Smooth muscle cell (in vitro differentiated cells): ENCODE results near the gene RNU6-9. TPM values are rescaled to one million over a fixed set of nuclear protein-coding genes. Genes with fewer than 3 reads are reported as not detected.

Experiments used
- DNase-seq: peaks from one replicate; lab custom pipeline; 2025; ENCODE audit not compliant: unreplicated experiment; lab: John Stamatoyannopoulos, UW
- H2AFZ ChIP-seq: fragments of 200-600 bp; sonication (generic); 2 replicates; pipeline ENCODE4 v1.6.0; 2016; ENCODE audit warnings: antibody characterized with exemption, low read depth, mild to moderate bottlenecking
- H3F3A ChIP-seq: fragments of 200-600 bp; sonication (generic); 2 replicates; pipeline ENCODE4 v1.6.0; 2017; ENCODE audit warnings: antibody characterized with exemption, low read depth
- H3K27ac ChIP-seq: fragments of 200-600 bp; sonication (generic); 2 replicates; pipeline ENCODE4 v1.5.1; 2016; ENCODE audit warnings: low read depth, mild to moderate bottlenecking
- H3K27me3 ChIP-seq: fragments of 200-600 bp; sonication (generic); 2 replicates; pipeline ENCODE4 v1.6.1; 2016; ENCODE audit warnings: low read depth, mild to moderate bottlenecking
- H3K36me3 ChIP-seq: fragments of 200-600 bp; sonication (generic); 2 replicates; pipeline ENCODE4 v1.5.1; 2016; ENCODE audit warnings: low read depth
- H3K4me1 ChIP-seq: fragments of 200-600 bp; sonication (generic); 2 replicates; pipeline ENCODE4 v1.5.1; 2016; ENCODE audit warnings: low read depth
- H3K4me2 ChIP-seq: fragments of 200-600 bp; sonication (generic); 2 replicates; pipeline ENCODE4 v1.6.0; 2016; ENCODE audit warnings: mild to moderate bottlenecking
- H3K4me3 ChIP-seq: fragments of 200-600 bp; sonication (generic); 2 replicates; pipeline ENCODE4 v1.5.1; 2016; ENCODE audit warnings: mild to moderate bottlenecking
- H3K79me2 ChIP-seq: fragments of 200-600 bp; sonication (generic); 2 replicates; pipeline ENCODE4 v1.6.0; 2016; ENCODE audit warnings: low read depth, mild to moderate bottlenecking
- H3K9ac ChIP-seq: fragments of 200-600 bp; sonication (generic); 2 replicates; pipeline ENCODE4 v1.6.0; 2016; ENCODE audit warnings: low read depth
- H3K9me3 ChIP-seq: fragments of 200-600 bp; sonication (generic); replicated peaks from 2 replicates; pipeline ENCODE4 v1.5.1; 2016; ENCODE audit warnings: low read depth
- H4K20me1 ChIP-seq: fragments of 200-600 bp; sonication (generic); 2 replicates; pipeline ENCODE4 v1.6.0; 2016; ENCODE audit warnings: low read depth
- WGBS: methylation state at CpG from one replicate; pipeline ENCODE4 v1.1.7; 2016; ENCODE audit warnings: low lambda C conversion rate; 5-methylcytosine and 5-hydroxymethylcytosine counted together
- polyA plus RNA-seq: library from polyadenylated mRNA; unstranded; fragments of >200 nt; fragmentation: Nextera tagmentation; extraction: Ambion mirVana; gene quantifications from 2 replicates; pipeline ENCODE4 v1.2.1, GENCODE V29; 2016
- total RNA-seq: library from RNA; depleted of rRNA; stranded (reverse); fragments of >200 nt; gene quantifications from 2 replicates; pipeline ENCODE4 v1.2.3, GENCODE V29; 2014
- TF ChIP-seq, protein P1 (sequence below): fragments of 200-600 bp; sonication (generic); IDR thresholded peaks from 2 replicates; pipeline ENCODE4 v1.5.1; 2017; ENCODE audit warnings: borderline replicate concordance, mild to moderate bottlenecking, antibody characterized with exemption; ENCODE audit not compliant: insufficient read depth, poor library complexity, severe bottlenecking

RNU6-9 gene
- total and polyA plus RNA-seq, 2 experiments from 2014 or later: not detected

DNA sequence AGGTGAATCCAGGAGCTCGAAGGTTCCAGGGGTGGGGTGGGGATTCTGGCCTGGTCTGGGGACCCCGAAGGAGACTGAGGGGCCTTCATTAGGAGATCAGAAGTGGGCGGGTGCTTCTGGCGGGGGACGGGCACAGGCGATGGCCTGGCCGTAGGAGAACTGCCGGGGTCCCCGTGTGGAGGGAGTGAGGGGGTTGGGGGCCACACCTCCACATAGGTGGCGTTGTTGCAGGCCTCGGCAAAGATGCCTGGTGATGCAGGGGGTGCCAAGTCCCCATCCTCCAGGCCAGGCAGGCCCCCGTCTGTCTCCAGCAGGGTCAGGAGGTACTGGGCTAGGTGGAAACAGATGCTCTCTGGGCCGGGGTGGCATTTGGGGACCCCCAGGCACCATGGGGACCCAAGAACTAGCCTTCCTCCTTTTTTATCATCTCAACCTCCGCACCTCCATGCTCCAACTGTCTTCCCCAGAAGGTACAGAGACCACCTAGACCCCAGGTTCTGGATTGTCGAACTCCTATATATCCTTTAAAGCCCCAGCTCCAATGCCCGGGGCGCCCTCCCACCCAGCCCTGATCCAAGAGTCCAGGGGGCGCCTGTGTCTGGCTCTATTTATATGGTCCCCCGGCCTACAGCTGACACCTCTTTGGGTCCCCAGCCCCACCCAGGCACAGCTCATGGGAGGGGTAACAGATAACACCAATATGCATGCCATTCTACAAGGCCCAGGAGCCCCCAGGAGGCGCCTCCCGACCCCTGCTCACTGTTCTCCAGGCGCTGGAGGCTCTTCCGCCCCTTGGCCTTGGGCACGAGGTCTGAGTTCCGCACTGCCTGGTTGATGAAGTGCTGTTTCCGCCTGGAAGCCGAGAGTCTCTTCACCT, 8.2 kb downstream of the RNU6-9 start:
- DNase-seq: no peak
- WGBS: 93% methylated on average over 15 of the region's 27 CpGs
- Histone ChIP-seq H4K20me1 (peaks cover 77% of the 10 kb centered on the region), H3K9me3 (no peaks in the 10 kb centered on the region), H3K4me2 (no peak overlapping the region), H3K27ac (no peak overlapping the region), H3K4me1 (peaks cover 4% of the 10 kb centered on the region), H2AFZ (no peak overlapping the region), H3F3A (no peaks in the 10 kb centered on the region), H3K79me2 (peaks cover 35% of the 10 kb centered on the region), H3K9ac (no peak overlapping the region), H3K4me3 (no peak overlapping the region), H3K27me3 (no peaks in the 10 kb centered on the region), H3K36me3 (no peaks in the 10 kb centered on the region)
- TF ChIP-seq, protein P1, sequence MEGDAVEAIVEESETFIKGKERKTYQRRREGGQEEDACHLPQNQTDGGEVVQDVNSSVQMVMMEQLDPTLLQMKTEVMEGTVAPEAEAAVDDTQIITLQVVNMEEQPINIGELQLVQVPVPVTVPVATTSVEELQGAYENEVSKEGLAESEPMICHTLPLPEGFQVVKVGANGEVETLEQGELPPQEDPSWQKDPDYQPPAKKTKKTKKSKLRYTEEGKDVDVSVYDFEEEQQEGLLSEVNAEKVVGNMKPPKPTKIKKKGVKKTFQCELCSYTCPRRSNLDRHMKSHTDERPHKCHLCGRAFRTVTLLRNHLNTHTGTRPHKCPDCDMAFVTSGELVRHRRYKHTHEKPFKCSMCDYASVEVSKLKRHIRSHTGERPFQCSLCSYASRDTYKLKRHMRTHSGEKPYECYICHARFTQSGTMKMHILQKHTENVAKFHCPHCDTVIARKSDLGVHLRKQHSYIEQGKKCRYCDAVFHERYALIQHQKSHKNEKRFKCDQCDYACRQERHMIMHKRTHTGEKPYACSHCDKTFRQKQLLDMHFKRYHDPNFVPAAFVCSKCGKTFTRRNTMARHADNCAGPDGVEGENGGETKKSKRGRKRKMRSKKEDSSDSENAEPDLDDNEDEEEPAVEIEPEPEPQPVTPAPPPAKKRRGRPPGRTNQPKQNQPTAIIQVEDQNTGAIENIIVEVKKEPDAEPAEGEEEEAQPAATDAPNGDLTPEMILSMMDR: no peak

DNA sequence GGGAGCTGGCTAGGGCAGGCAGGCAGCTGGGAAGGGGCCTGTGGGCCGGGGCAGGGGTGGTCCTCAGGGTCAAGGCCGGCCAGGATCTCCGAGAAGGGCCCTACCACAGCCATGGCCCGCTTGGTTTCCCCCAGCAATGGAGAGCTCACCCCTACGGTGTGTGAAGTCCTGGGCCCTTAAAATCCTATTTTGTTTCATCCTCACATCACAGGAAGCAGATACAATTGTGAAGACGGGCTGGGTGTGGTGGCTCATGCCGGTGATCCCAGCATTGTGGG, 8.7 kb downstream of the RNU6-9 start:
- WGBS: 85% methylated on average over 7 of the region's 7 CpGs

DNA sequence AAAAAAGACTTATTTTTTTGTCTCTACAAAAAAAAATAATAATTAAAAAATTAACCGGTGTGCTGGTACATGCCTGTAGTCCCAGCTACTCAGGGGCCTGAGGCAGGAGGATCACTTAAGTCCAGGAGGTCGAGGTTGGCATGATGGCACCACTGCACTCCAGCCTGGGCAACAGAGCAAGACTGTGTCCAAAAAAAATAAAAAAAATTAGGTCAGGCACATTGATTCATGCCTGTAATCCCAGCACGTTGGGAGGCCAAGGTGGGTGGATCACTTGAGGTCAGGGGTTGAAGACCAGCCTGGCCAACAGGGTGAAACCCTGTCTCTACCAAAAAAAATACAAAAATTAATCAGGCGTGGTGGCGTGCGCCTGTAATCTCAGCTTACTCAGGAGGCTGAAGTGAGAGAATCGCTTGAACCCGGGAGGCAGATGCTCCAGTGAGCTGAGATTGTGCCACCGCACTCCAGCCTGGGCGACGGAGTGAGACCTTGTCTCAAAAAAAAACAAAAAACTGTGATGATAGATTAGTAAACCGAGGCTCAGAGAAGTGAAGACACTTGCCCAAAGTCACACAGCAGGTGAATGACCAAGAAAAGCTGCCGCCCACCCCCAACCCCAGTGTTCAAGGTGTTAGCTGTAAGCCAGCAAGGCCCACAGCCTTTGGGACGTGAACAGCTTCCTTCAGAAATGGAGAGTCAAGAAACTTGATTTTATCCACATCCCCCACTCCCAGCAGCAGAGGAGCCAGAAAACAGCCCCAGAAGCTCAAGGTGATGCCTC, 9.4 kb downstream of the RNU6-9 start:
- no peaks in the 10 kb centered on the region for H3K9me3 ChIP-seq
- H3K4me2 ChIP-seq: no peak overlapping the region
- no peak overlapping the region for H2AFZ ChIP-seq
- no peak overlapping the region for H3K27ac ChIP-seq
- peaks cover 4% of the 10 kb centered on the region for H3K4me1 ChIP-seq
- H3K79me2 ChIP-seq: peaks cover 43% of the 10 kb centered on the region
- TF ChIP-seq, protein P1: no peak
- H4K20me1 ChIP-seq: peaks cover 88% of the 10 kb centered on the region
- no peaks in the 10 kb centered on the region for H3F3A ChIP-seq
- no peak for DNase-seq
- H3K9ac ChIP-seq: no peak overlapping the region
- no peak overlapping the region for H3K4me3 ChIP-seq
- no peaks in the 10 kb centered on the region for H3K36me3 ChIP-seq
- WGBS: 96% methylated on average over 14 of the region's 14 CpGs
- no peaks in the 10 kb centered on the region for H3K27me3 ChIP-seq

More for the DNA sequence above, 8.7 kb downstream of the RNU6-9 start:
- H4K20me1 ChIP-seq: peaks cover 82% of the 10 kb centered on the region
- H3K4me2 ChIP-seq: no peak overlapping the region
- TF ChIP-seq, protein P1: no peak
- H3F3A ChIP-seq: no peaks in the 10 kb centered on the region
- H3K4me1 ChIP-seq: peaks cover 4% of the 10 kb centered on the region
- H3K79me2 ChIP-seq: peaks cover 37% of the 10 kb centered on the region
- H2AFZ ChIP-seq: no peak overlapping the region
- H3K27me3 ChIP-seq: no peaks in the 10 kb centered on the region
- no peak for DNase-seq
- H3K36me3 ChIP-seq: no peaks in the 10 kb centered on the region
- no peak overlapping the region for H3K4me3 ChIP-seq
- H3K9me3 ChIP-seq: no peaks in the 10 kb centered on the region
- no peak overlapping the region for H3K9ac ChIP-seq
- no peak overlapping the region for H3K27ac ChIP-seq
